ENCODE data around the gene SLC6A18.
"Not testable (repeated sequence)": the region's sequence is repeated elsewhere in the genome, so short reads cannot be mapped to it uniquely, and the experiment has no call there.

The SLC6A18 gene

GRCh38 chr5:1282131-1282992 lies 57.2 kb downstream of the SLC6A18 start:
- H3K9me2 ChIP-seq (replicated peaks; ENCODE audit: insufficient read depth, low read length) = no peaks in the 10 kb centered on the region
- H3K27ac ChIP-seq (ENCODE audit: low read length) = no peak overlapping the region
- H3K9ac ChIP-seq (ENCODE audit: low read length) = no peak overlapping the region
- no peaks in the 10 kb centered on the region for H3K27me3 ChIP-seq (replicated peaks; ENCODE audit: insufficient read depth, low read length)
- TF ChIP-seq CTCF (IDR thresholded peaks at IDR 0.05; ENCODE audit: low read length) = no peak
- no peak for TF ChIP-seq EZH2 (optimal IDR thresholded peaks at IDR 0.05; ENCODE audit: low read depth, low read length)
- TF ChIP-seq EZH2phosphoT487 (IDR thresholded peaks at IDR 0.05; ENCODE audit: low read length) = no peak
- DNase-seq = no peak
- no peak overlapping the region for H3K4me3 ChIP-seq (ENCODE audit: low read length)
- H3K79me2 ChIP-seq (ENCODE audit: low read length) = no peaks in the 10 kb centered on the region; the same call in 1 of the 2 replicates
- no peaks in the 10 kb centered on the region for H4K20me1 ChIP-seq (ENCODE audit: insufficient read depth, low read length)
- H3K4me1 ChIP-seq (ENCODE audit: low read length) = no peaks in the 10 kb centered on the region
- no peaks in the 10 kb centered on the region for H3K9me3 ChIP-seq (replicated peaks; ENCODE audit: insufficient read depth, low read length)
- H2AFZ ChIP-seq (ENCODE audit: low read length) = no peak overlapping the region
- no peaks in the 10 kb centered on the region for H3K36me3 ChIP-seq (replicated peaks; ENCODE audit: insufficient read depth, low read length)
- H3K4me2 ChIP-seq (ENCODE audit: low read depth, low read length) = no peak overlapping the region
- H3F3A ChIP-seq (ENCODE audit: insufficient read depth, low read length) = no peaks in the 10 kb centered on the region

DNA sequence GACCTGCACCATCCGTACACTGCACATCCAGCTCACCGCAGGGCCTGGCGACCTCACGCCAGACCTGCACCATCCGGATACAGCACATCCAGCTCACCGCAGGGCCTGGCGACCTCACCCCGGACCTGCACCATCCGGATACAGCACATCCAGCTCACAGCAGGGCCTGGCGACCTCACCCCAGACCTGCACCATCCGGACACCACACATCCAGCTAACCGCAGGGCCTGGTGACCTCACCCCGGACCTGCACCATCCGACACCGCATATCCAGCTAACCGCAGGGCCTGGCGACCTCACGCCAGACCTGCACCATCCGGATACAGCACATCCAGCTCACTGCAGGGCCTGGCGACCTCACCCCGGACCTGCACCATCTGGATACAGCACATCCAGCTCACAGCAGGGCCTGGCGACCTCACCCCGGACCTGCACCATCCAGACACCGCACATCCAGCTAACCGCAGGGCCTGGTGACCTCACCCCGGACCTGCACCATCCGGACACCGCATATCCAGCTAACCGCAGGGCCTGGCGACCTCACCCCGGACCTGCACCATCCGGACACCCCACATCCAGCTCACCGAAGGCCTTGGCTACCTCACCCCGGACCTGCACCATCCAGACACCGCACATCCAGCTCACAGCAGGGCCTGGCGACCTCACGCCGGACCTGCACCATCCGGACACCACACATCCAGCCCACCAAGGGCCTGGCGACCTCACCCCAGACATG lies 58.0 kb downstream of the SLC6A18 start:
- H3F3A ChIP-seq (ENCODE audit: insufficient read depth, low read length); H3K27ac ChIP-seq (ENCODE audit: low read length); H3K9me2 ChIP-seq (replicated peaks; ENCODE audit: insufficient read depth, low read length); H3K9ac ChIP-seq (ENCODE audit: low read length); DNase-seq; H3K4me3 ChIP-seq (ENCODE audit: low read length); H3K4me2 ChIP-seq (ENCODE audit: low read depth, low read length); H2AFZ ChIP-seq (ENCODE audit: low read length); H3K79me2 ChIP-seq (ENCODE audit: low read length); H3K27me3 ChIP-seq (replicated peaks; ENCODE audit: insufficient read depth, low read length); H3K9me3 ChIP-seq (replicated peaks; ENCODE audit: insufficient read depth, low read length); H4K20me1 ChIP-seq (ENCODE audit: insufficient read depth, low read length); H3K36me3 ChIP-seq (replicated peaks; ENCODE audit: insufficient read depth, low read length); H3K4me1 ChIP-seq (ENCODE audit: low read length): not testable (repeated sequence)

- not testable (repeated sequence) for H3K79me2 ChIP-seq (ENCODE audit: low read length); H3K27me3 ChIP-seq (replicated peaks; ENCODE audit: insufficient read depth, low read length); H4K20me1 ChIP-seq (ENCODE audit: insufficient read depth, low read length); H3K36me3 ChIP-seq (replicated peaks; ENCODE audit: insufficient read depth, low read length); H3K9me2 ChIP-seq (replicated peaks; ENCODE audit: insufficient read depth, low read length); H3F3A ChIP-seq (ENCODE audit: insufficient read depth, low read length); H2AFZ ChIP-seq (ENCODE audit: low read length); H3K4me2 ChIP-seq (ENCODE audit: low read depth, low read length); H3K27ac ChIP-seq (ENCODE audit: low read length); H3K9me3 ChIP-seq (replicated peaks; ENCODE audit: insufficient read depth, low read length); DNase-seq; H3K4me1 ChIP-seq (ENCODE audit: low read length); H3K9ac ChIP-seq (ENCODE audit: low read length); H3K4me3 ChIP-seq (ENCODE audit: low read length)
Measured at GRCh38 chr5:1283729-1284041, 58.5 kb downstream of the SLC6A18 start.

- H3K4me3 ChIP-seq (ENCODE audit: low read length); H3K9ac ChIP-seq (ENCODE audit: low read length); DNase-seq; H3K9me3 ChIP-seq (replicated peaks; ENCODE audit: insufficient read depth, low read length); H4K20me1 ChIP-seq (ENCODE audit: insufficient read depth, low read length); H3K27me3 ChIP-seq (replicated peaks; ENCODE audit: insufficient read depth, low read length); H3K79me2 ChIP-seq (ENCODE audit: low read length); H3K4me2 ChIP-seq (ENCODE audit: low read depth, low read length); H2AFZ ChIP-seq (ENCODE audit: low read length); H3K36me3 ChIP-seq (replicated peaks; ENCODE audit: insufficient read depth, low read length); H3K27ac ChIP-seq (ENCODE audit: low read length); H3K4me1 ChIP-seq (ENCODE audit: low read length); H3F3A ChIP-seq (ENCODE audit: insufficient read depth, low read length); H3K9me2 ChIP-seq (replicated peaks; ENCODE audit: insufficient read depth, low read length): not testable (repeated sequence)
Measured at GRCh38 chr5:1284336-1284970, 59.3 kb downstream of the SLC6A18 start.
